OCI-M2 (cell line): Measurements from ENCODE around the gene ARF1.
"Not testable (repeated sequence)": the region's sequence is repeated elsewhere in the genome, so short reads cannot be mapped to it uniquely, and the experiment has no call there.

Experiments
- DNase-seq: peaks from one replicate; lab custom pipeline; 2025; ENCODE audit not compliant: unreplicated experiment; lab: John Stamatoyannopoulos, UW

ARF1 gene

DNA sequence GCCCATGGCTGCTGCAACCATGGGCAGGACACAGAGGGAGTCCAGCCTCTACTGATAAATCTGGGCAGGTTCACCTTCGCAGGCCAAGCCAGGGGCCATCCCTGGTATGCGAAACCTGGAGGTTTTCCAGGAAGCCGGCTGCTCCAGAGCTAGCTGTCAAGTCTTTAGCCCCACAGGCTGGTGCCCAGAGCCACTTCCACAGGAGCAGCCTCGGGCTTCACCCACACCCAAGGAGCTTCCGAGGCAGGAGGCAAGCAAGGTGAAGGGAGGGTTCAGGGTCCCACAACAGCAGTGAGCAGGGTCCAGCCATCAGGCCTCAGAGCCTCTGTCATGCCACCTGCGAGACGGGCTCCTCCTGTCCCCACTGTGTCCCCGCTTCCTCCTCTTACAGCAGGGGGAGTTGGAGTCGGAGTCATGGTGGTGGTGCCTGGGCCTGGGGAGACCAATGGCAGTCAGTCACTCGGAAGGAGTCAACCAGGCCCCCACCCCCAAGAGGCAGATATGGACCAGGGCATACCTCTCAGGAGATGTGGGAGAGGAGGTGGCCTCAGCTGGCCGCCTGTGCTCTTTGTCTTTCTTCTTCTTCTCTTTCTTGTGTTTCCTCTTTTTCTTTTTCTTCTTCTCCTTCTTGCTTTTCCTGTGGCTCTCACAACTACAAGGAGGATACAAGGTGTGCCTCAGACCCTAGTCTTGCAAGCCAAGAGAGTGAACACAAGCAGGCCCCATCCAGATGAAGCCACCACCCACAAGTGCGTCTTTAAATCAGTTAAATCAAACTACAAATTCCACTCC lies 18.5 kb downstream of the ARF1 start:
- DNase-seq = no peak

- no peak for DNase-seq
These were observed 19.1 kb downstream of the ARF1 start for GRCh38 chr1:228101614-228101993.

DNA sequence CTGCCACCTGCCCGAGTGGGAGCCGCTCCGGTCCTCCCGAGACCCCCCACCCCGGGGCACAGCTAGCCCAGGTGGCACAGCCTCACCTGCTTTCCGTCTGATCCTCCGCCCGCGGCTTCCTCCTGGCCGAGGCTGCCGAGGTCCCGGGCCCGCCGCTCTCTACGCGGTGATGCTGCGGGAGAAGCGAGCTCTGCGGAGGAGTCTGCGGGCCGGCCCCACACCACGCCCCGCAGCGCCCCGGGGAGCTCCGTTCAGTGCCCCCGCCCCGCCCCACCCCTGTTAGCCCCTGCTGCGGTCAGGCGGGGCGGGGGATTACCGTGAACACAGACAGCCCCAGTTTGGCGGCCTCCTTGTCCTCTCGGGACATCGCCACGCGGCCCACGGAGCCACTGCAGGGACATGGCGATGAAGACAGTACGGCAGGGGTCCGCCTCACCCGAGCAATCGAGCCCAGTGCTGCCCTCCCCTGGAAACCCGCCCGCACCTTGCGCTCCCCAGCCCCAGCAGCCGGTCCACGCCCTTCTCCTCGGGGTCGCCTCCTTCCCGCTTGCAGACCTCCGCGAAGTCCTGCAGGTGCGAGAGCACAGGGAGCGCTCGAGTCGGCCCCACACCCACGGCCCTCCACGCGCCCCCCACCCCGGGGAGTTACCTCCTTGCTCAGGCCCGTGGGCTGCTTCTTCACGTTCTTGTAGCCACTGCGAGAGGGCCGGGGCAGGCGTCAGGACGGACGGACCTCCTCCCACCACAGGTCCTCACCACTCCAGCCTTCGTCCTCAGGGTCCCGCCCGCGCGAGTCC lies 19.7 kb downstream of the ARF1 start:
- DNase-seq = no peak

- DNase-seq = peak; percentile 43
These were observed 20.5 kb downstream of the ARF1 start, which contains the start of gene C1orf35 for GRCh38 chr1:228102791-228103620. Gene C1orf35 (minus strand): TSS chr1:228103325. CDS start chr1:228103227, 98 bp downstream.

GRCh38 chr1:228104526-228105269 lies 22.2 kb downstream of the ARF1 start:
- no peak for DNase-seq

DNA sequence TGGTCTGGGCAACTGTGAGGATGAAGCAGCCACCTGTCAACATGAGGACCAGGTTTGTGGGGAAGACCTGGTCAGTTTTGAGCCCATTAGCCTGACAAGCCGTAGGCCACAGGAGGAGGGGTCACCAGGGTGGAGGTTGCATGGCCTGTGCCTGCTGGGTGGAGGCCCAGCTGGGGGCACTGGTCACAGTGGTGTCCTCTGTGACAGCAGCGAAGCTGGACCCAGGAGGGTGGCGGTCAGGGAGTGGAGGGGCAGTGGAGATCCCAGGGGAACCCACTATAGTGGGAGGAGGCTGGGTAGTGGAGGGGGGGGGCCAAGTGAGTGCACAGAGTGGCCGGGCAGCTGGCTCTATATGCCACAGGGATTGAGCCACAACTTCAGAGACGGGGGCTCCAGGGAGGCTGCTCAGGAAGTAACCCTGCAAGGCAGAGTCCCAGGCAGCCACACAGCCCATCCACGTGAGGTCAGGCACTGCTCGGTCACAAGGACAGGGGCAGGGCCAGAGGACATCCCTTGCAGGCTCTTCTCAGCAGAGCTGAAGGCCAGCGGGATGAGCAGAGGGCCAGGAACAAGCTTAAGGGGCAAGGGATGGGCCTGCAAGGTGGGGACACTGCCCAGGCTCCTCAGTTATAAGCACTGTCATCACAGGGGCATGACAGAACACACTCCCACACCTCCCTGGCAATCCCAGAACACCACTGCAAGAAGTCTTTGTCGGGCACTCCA lies 22.9 kb downstream of the ARF1 start:
- no peak for DNase-seq

DNA sequence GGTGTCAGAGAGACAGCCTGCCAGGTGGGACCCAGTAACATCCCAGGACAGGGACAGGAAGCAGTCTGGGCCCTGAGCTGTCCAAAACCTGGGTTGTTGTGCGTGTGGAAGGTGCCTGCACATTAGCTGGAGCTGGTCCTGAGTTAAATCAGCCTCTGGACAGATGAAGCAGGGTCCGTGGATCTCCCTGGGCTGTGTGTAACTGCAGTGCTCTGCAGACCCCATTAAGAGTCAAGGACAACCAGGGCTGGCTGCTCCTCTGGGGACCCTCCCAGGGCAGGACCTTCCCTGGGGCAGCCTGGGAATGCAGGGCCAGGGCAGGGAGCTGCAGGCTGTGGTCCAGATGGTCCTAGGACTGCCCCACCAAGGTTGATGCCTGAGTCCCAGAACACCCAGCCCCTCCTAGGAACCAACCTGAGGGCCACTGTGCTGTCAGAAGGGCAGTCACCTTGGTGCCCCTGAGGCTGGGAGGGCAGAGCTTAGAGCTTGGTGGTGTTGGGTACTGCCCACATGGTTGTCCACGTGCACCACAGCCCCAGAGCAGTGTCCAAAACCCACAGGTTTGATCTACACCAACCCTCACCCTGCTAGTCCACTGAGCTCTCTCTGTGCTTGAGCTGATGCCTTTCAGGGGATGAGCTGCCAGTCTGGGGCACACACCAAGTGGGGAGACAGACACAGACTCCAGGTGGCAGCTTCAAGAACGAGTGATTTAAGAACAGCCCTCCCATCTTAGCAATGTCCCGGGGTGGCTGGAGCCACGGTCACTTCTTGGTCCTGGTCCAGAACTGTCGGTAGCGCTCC lies 23.7 kb downstream of the ARF1 start:
- DNase-seq = no peak

DNA sequence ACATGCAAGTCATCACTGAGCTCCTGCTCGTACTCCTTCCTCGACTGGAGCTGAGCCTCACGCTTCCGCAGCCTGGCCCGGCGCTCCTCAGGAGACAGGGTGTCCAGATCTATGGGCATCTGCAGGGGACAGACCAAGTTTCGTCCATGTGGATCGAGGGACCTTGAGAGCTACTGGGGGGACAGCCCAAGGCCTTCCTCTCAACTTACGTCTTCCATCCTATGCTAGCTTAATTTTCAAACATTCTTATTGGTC lies 24.2 kb downstream of the ARF1 start:
- no peak for DNase-seq

DNA sequence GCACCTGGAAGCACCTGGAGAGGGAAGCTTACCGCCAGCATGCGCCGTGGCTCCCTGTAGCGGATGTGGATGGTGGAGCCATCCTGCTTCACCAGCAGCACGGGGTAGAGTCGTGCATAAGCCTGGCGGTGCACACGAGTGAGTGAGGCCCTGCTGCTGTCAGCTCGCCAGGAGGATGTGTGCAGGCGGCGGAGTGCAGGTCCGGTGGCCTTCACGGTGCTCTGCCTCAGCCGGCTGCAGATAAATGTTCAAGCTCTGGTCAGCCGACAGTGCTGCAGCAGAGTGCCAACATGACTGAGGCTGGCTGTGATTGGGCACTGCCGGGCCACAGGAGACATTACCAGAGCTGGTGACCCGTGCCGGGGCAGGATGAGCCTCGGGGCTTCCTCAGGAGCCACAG lies 25.1 kb downstream of the ARF1 start:
- no peak for DNase-seq

DNA sequence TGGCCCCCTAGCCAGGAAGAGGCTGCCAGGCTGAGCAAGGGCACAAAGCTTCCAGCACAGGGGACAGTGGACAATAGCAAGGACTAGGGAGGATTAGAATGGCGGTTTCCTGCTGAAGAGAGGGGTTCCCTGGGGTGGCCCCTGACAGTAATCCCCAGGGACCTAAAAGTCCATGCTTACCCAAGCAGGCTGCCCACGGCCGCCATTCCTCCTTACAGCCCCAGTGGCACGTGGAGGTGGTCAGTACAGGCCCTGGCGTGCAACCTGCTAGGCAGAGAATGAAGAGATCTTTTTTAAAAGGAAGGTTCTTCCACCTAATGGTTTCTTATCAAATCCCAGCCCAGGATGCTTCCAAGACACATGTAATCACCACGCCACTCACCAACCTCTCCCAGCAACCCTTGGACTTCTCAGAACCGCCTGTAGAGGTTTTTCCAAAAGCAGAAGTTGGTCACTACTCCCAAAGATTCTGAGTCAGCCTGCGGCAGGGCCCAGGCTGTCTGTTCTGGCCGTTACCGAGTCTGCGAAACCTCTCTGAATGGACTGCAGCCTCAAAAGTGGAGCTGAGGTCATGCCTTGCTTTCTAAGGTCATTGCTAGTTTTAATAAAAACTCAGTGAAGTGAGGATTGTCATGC lies 25.7 kb downstream of the ARF1 start:
- DNase-seq = no peak

DNA sequence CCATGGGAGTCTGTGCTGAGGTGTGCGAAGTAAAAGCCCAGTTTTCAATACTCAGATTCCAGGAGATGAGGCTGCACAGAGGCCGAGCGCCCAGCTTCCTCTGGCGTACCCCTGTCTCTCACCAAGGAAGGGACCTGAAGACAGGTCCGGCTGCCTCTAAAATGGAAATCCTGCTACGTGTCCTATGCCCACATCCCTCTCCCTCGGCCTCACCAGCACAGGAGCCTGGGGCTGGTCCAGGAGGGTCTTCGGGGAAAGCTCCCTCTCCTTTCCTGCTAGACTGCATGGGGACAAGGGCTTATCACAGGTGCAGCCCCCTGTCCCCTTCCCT lies 26.2 kb downstream of the ARF1 start:
- no peak for DNase-seq

GRCh38 chr1:228109073-228109961 lies 26.8 kb downstream of the ARF1 start, which contains the start of gene MRPL55:
Gene MRPL55 (minus strand): TSS chr1:228109299. CDS start chr1:228108260, 1,039 bp downstream.
- DNase-seq = peak; percentile 72

GRCh38 chr1:228109962-228110488 lies 27.5 kb downstream of the ARF1 start:
- DNase-seq = no peak

GRCh38 chr1:228110556-228110955 lies 28.0 kb downstream of the ARF1 start:
- no peak for DNase-seq

- DNase-seq = not testable (repeated sequence)
These were observed 28.8 kb downstream of the ARF1 start for GRCh38 chr1:228111315-228111714.

GRCh38 chr1:228112167-228112566 lies 29.7 kb downstream of the ARF1 start:
- DNase-seq = no peak

DNA sequence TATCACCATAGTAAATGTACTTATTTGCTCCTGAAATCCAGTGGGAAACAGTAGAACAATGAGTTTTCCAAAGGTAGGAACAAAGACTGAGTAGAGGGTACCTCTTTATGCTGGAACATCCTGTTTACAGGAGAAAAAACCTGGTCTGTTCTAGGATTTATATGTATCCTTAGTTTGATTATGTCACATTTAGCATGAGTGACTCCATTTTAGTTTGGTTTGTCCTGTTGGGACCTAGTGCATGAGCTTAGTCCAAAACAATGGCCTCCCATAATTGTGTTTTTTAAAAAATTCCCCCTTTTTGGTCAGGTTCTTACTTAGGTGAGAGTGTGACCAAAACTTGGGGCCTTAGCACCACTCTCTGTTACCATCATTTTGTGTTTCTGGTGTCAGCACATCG lies 30.1 kb downstream of the ARF1 start:
- DNase-seq = no peak

DNA sequence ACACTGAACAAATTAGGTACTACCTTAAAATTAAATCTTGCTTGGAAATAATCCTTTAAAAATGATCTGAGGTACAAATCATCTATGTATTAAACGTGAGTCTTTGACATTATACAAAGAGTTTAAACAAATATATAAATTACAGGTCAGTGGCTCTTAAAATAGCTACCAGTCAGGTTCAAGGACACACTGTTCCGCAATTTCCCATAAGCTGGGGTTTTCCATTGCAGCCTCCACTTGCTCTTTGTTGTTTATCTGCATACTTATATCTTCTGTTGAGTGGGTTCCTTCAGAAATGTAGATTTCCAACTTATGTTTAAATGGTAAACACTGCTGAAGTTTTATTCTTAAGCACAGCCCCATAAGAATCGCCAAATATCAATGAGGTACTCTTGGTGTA lies 32.3 kb downstream of the ARF1 start:
- no peak for DNase-seq
